GM18502 (cell line): ENCODE results near the gene SRGAP1.
"Not testable (repeated sequence)": the region's sequence is repeated elsewhere in the genome, so short reads cannot be mapped to it uniquely, and the experiment has no call there.

Experiments used
- ATAC-seq: cut with Tn5 transposase; IDR thresholded peaks from one replicate; pipeline ENCODE4 v1.9.1; 2021; ENCODE audit warnings: mild to moderate bottlenecking; ENCODE audit not compliant: unreplicated experiment, poor library complexity

SRGAP1 gene

DNA sequence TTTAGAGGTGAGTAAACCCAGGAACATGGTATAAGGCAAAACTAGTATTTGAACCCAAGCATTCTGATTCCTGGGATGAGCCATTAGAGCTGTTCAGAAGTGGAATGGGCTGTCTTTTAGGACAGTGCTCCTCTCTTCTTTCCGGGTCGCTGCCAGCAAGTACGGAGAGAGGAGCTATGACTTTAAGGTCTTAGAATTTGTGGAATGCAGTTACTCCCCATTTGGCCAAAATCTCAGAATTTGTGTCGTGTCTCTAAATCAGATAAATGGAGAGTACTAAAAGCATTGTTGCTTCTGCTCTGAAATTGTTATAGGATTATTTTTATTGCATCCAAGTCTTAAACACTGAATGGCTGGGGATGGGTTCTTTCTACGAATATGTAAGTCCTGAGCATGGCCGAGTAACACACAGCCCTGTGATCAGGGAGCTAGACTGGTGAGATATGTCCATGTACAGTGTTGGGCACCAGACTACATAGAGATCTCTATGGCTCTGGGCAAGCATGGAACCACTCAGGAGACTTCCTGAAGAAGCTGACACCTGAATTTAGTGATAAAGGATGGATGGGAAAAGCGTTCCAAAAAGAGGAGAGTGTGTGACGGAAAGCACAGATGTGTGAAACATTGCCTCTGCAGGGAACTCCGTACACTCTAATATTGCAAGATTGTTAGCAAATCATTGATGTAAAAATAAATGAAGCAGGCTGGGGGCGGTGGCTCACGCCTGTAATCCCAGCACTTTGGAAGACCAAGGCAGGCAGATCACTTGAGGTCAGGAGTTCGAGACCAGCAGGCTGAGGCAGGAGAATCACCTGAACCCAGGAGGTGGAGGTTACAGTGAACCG is 184.7 kb downstream of the SRGAP1 start:
- ATAC-seq = no peak

GRCh38 chr12:64030155-64030554 is 185.7 kb downstream of the SRGAP1 start:
- ATAC-seq = no peak

DNA sequence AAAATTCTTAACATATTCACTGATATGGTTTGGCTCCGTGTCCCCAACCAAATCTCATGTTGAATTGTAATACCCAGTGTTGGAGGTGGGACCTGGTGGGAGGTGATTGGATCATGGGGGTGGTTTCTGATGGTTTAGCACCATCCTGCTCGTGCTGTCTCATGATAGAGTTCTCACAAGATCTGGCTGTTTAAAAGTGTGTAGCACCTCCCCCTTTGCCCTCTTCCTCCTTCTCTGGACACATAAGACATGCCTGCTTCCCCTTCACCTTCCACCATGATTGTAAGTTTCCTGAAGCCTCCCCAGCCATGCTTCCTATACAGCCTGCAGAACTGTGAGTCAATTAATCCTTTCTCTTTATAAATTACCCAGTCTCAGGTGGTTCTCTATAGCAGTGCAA is 189.6 kb downstream of the SRGAP1 start:
- not testable (repeated sequence) for ATAC-seq

DNA sequence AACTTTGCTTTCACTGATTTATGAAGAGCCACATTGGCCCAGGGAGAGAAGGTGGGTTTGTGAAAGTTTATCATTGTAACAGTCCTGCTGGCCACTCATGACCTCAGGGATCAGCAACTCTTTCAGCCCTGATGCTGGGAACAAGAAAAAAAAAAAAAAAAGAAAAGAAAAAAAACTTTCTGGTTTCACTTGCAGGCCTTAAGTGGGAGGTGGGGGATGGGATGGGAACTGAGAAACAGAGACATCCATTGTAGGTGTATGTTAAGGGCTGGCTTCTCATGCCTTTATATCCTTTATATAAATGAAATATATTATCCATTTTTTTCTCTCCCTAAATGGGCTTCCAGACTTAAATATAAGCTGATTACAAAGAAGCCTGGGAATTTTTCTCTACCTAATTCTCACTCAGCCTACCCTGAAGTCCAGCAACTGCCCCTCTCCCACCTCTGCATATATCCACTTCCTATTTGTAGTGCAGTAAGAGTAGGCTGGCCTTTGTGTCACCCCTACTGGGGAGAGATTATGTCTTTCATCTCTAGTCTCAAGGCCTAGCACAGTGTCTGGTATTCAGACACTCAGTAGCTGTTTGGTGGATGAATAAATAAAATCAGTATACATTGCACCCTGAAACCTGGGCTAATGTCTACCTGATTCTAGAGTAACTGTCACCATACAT is 190.5 kb downstream of the SRGAP1 start:
- no peak for ATAC-seq

DNA sequence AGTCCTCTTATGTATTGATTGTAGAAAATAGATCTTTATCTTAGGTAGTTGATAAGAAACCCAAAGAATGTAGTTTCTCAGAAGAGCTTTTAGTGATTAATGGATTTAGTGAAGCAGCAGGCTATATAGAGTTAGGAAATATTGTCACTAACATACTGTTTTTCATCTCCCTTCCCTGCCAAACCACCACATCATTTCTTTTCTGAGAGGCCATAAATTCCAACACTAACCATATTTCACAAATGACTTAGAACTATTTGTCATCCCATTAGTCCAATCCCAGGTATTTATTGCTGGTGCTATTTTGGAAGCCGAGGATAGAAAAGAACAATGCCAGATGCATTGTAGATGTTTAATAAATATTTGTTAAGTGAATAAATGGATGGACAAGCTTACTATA is 191.9 kb downstream of the SRGAP1 start:
- ATAC-seq = no peak

DNA sequence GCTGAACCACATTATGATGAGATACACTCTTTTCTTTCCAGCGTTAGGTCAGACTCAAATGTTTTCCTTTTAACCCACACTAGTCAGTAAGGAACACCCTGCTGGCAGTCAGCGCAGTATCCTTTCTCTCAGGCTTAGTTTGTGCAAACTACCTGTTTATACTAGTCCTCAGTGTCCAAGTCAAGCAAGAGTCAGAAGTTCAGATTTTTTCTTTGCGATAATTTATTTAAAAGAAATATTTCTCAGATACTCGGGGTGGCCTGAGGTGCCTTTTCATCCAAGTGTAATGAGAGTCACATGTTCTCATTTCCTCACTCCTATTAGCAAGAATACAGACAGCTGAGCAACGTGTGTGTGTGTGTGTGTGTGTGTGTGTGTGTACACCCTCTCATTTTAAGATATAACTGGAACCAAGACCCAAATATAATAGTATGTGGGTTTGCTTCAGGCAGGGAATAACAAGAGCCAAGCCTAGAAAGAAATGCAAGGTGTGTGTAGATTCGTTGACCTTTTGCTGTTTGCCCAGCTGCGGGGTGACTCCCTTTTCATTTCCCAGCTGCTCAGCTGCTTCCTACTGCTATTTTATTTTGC is 194.9 kb downstream of the SRGAP1 start:
- no peak for ATAC-seq

DNA sequence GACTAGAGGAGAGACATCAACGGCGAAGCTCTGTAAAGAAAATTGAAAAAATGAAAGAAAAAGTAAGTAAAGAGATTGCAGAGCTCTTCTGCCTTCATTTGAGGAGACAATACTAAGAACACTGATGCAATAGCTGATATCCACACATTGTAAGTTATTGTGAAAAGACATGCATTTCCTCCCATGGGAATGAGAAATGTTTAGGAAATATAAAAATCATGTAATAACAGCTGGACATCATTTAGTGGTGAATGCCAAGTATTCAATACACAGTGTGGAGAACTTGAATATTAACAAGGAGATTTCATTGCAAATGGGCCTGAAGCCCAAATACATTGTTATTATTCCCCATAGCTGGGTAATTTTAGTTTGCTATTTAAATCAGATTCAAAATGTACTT is 198.4 kb downstream of the SRGAP1 start:
- ATAC-seq = no peak

- no peak for ATAC-seq
Observed at GRCh38 chr12:64044191-64044590, 199.7 kb downstream of the SRGAP1 start.

- no peak for ATAC-seq
Observed at GRCh38 chr12:64051057-64051456, 206.6 kb downstream of the SRGAP1 start.

DNA sequence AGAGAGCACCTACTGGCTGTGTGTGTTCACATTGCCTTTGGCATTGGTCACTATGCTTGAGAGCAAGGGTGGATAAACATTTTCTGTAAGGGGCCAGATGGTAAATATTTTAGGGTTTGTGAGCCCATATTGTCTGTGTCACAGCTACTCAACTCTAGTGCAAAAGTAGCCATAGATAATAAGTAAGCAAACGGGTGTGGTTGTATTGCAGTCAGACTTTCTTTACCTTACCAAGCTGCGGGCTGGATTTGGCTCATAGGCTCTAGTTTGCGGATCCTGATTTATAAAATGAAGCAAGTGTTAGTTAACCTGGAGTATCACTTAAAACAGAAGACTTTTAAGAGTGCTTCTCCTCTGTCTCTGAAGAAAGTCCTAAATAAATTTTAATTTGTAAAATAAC is 208.6 kb downstream of the SRGAP1 start:
- ATAC-seq = no peak

DNA sequence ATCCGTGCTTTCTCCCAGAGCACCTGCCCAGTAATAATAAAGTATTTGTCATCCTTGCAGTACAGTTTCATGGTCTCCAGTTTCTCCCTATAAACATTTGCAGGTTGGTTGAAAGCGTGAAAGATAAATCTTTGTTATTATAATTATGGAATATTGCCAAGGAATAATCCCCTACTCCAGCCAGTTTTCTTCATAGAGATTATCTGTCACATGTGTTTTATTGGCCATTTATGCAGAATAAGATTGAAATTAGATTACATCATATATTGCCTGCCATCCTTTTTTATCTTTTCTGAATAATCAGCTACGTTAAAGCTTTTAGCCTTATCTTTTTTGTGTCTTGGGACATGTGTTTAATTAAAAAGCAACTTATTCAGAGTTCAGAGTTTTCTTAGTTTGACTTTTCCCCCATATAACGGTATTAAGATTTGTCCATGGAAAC is 209.6 kb downstream of the SRGAP1 start:
- ATAC-seq = no peak

DNA sequence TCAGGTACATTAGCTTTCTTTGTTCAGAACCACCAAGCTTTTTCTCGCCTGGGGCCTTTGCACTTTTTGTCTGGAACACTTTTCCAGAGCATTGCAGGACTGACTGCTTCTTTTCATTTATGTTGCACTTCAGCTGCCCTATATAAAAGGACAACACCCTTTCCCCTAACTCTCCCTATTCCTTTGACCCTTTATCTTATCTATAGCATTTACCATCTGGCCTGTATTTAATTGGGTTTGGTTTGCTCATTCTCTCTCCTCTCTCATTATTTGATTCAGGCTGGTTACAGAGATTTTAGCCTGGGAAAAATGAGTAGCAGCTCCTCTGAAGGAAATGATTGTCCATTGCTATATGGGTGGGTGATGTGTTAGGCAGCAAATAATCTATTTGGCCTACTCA is 212.2 kb downstream of the SRGAP1 start:
- ATAC-seq = no peak

- no peak for ATAC-seq
Observed at GRCh38 chr12:64057706-64058105, 213.2 kb downstream of the SRGAP1 start.

DNA sequence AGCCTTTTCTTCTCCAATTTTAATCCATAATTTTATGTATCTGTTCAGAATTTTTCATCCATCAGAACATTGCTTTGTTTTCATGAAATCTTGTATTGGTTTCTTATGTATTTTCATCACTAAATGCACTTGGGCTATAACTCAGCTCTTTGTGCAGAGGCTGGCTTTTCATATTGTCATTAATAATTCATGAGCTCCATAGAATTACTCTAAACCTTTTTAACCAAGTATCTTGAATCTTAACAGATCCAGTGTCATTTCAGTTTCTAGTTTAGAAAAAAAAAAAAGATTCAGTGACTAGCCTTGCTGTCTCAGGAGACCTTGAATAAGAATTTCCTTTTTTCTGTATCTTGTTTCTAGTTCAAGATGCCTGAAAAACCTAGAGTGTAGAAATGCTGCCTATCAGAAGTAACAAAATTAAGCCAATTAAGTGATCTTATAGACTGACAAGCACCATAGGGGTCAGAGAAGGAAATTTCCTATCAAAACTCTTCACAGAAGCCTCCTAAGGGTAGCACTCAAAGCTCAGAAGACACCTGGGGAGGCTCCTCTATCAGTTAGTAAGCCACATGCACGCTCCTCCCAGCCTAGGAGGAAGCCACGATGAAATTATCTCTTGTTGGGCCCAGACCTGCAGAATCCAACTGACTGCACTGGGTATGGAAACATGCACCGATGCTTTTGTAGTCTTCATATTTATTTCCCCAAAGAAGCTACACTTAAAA is 214.2 kb downstream of the SRGAP1 start:
- no peak for ATAC-seq

- no peak for ATAC-seq
Observed at GRCh38 chr12:64059685-64060084, 215.2 kb downstream of the SRGAP1 start.

DNA sequence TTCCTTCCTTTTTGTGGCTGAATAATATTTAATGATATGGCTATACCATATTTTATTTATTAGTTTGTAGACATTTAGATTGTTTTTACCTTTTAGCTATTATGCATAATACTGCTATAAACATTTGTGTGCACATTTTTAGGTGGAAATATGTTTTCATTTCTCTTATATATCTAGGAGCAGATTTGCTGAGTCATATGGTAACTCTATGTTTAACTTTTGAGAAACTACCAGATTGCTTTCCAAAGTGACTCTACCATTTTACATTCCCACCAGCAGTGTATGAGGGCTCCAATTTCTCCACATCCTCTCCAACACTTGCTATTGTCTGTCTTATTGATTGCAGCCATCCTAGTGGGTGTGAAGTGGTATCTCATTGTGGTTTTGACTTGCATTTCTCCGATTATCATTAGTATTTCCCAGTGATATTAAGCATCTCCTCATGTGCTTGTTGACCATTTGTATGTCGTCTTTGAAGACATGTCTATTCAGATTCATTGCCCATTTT is 217.4 kb downstream of the SRGAP1 start:
- no peak for ATAC-seq

DNA sequence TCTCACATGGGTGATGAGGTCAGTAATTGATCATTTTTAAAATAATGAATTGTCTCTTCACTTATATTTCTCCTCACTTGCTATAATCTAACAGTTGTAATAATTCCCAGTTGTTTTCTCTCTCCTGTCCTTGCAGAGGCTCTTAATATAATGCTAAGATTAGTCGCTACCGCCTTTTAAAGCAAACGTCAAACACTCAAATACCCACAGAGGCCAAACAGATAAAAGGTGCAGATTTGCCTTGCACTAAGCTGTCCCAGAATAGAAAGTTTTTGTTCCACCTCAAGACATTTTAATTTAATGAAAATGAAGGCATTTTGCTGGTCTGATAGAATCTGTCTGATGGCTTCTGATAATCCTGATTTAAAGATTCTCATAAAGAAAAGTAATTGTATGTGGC is 218.6 kb downstream of the SRGAP1 start:
- no peak for ATAC-seq

- ATAC-seq = no peak
Observed at GRCh38 chr12:64064240-64064639, 219.7 kb downstream of the SRGAP1 start.

DNA sequence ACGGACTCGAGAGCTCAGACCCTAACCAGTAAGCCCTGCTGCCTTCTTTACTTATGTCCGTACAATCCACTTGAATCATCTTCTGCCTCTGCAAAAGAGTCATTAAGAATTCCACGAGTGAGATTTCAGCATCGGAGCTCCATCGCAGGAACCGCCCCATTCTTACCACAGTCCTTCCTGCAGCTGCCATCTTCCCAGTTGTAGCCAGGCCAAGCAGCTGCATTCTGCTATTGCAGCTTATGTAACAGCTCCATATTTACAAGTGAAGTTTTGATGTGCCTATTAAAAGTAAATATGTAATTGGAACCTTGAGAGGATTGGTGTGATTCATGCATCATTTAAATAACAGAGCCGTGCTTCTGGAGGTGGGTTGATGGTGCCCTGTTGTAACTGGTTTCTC is 220.2 kb downstream of the SRGAP1 start:
- no peak for ATAC-seq

DNA sequence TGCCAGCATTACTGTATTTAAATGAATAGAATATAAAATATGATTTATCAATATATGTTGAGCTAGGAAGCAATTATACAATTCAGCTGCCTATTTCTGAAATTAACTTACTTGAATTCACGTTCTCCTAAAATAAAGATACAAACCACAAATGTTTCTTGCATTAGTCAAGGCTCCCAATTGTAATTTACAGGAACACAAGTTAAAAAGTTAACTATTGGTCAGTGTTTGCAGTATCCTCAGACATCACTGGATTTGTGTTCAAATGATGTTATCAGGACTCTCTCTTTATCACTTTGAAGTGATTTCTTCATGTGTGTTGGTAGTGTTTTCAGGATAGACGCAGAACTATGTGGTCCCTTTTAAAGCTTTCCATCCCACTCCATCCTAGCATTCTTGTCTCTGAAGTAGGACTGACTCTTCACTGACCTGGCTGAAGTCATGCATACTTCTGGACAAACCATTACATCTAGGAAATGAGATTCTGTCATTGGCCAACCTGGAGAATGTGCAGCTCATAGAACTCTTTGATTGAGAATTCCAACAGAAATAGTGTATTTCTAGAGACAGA is 221.5 kb downstream of the SRGAP1 start:
- no peak for ATAC-seq
